ENCODE results near the gene MYBPH.

MYBPH gene

GRCh38 chr1:203178821-203179666 is 3.4 kb upstream of the MYBPH start:
- no peak overlapping the region for H3K27ac Mint-ChIP-seq
- H3K9me3 Mint-ChIP-seq, result no peaks in the 10 kb centered on the region
- no peak for DNase-seq
- no peaks in the 10 kb centered on the region for H3K4me1 Mint-ChIP-seq (ENCODE audit: low read depth)
- H3K4me3 Mint-ChIP-seq, result no peak overlapping the region
- no peaks in the 10 kb centered on the region for H3K36me3 Mint-ChIP-seq (ENCODE audit: low read depth)
- H3K27me3 Mint-ChIP-seq, result peaks cover 4% of the 10 kb centered on the region

GRCh38 chr1:203178083-203178482 is 2.5 kb upstream of the MYBPH start:
- Mint-ChIP-seq H3K4me3 (no peak overlapping the region), H3K27me3 (peaks cover 4% of the 10 kb centered on the region), H3K27ac (no peak overlapping the region), H3K36me3 (ENCODE audit: low read depth) (no peaks in the 10 kb centered on the region), H3K9me3 (no peaks in the 10 kb centered on the region), H3K4me1 (ENCODE audit: low read depth) (no peaks in the 10 kb centered on the region)
- no peak for DNase-seq

- Mint-ChIP-seq H3K4me1 (ENCODE audit: low read depth) (no peaks in the 10 kb centered on the region), H3K4me3 (no peak overlapping the region), H3K27ac (no peak overlapping the region), H3K36me3 (ENCODE audit: low read depth) (no peaks in the 10 kb centered on the region), H3K27me3 (peaks cover 4% of the 10 kb centered on the region), H3K9me3 (no peaks in the 10 kb centered on the region)
- DNase-seq, result no peak
Observed at GRCh38 chr1:203177470-203178039, 1.9 kb upstream of the MYBPH start.

GRCh38 chr1:203177036-203177405 is 1.4 kb upstream of the MYBPH start:
- Mint-ChIP-seq H3K27me3 (peaks cover 4% of the 10 kb centered on the region), H3K4me1 (ENCODE audit: low read depth) (no peaks in the 10 kb centered on the region), H3K9me3 (no peaks in the 10 kb centered on the region), H3K27ac (no peak overlapping the region), H3K4me3 (no peak overlapping the region), H3K36me3 (ENCODE audit: low read depth) (no peaks in the 10 kb centered on the region)
- DNase-seq, result no peak

- Mint-ChIP-seq H3K4me1 (ENCODE audit: low read depth) (no peaks in the 10 kb centered on the region), H3K27me3 (peaks cover 4% of the 10 kb centered on the region), H3K4me3 (no peak overlapping the region)
Observed at GRCh38 chr1:203176273-203177035, 828 bp upstream of the MYBPH start.

GRCh38 chr1:203175827-203176241 is 208 bp upstream of the MYBPH start:
- H3K4me3 Mint-ChIP-seq, result no peak overlapping the region
- H3K9me3 Mint-ChIP-seq, result no peaks in the 10 kb centered on the region
- peaks cover 4% of the 10 kb centered on the region for H3K27me3 Mint-ChIP-seq
- H3K36me3 Mint-ChIP-seq (ENCODE audit: low read depth), result no peaks in the 10 kb centered on the region
- DNase-seq, result no peak
- no peak overlapping the region for H3K27ac Mint-ChIP-seq
- H3K4me1 Mint-ChIP-seq (ENCODE audit: low read depth), result no peaks in the 10 kb centered on the region

More at GRCh38 chr1:203176273-203177035, 828 bp upstream of the MYBPH start:
- H3K27ac Mint-ChIP-seq, result no peak overlapping the region
- no peak for DNase-seq
- H3K36me3 Mint-ChIP-seq (ENCODE audit: low read depth), result no peaks in the 10 kb centered on the region
- H3K9me3 Mint-ChIP-seq, result no peaks in the 10 kb centered on the region

GRCh38 chr1:203174324-203174985 is 1.2 kb downstream of the MYBPH start:
- no peak overlapping the region for H3K27ac Mint-ChIP-seq
- H3K4me3 Mint-ChIP-seq, result no peak overlapping the region
- H3K36me3 Mint-ChIP-seq (ENCODE audit: low read depth), result no peaks in the 10 kb centered on the region
- H3K27me3 Mint-ChIP-seq, result peaks cover 4% of the 10 kb centered on the region
- H3K4me1 Mint-ChIP-seq (ENCODE audit: low read depth), result no peaks in the 10 kb centered on the region
- no peaks in the 10 kb centered on the region for H3K9me3 Mint-ChIP-seq
- no peak for DNase-seq

- Mint-ChIP-seq H3K36me3 (ENCODE audit: low read depth) (no peaks in the 10 kb centered on the region), H3K9me3 (no peaks in the 10 kb centered on the region), H3K27me3 (peaks cover 4% of the 10 kb centered on the region), H3K4me3 (no peak overlapping the region), H3K4me1 (ENCODE audit: low read depth) (no peaks in the 10 kb centered on the region), H3K27ac (no peak overlapping the region)
- DNase-seq, result no peak
Observed at GRCh38 chr1:203173566-203173965, 2.1 kb downstream of the MYBPH start.

GRCh38 chr1:203173011-203173555 is 2.5 kb downstream of the MYBPH start:
- H3K36me3 Mint-ChIP-seq (ENCODE audit: low read depth), result no peaks in the 10 kb centered on the region

GRCh38 chr1:203172184-203173010 is 3.2 kb downstream of the MYBPH start:
- DNase-seq, result peak; percentile 60
- no peaks in the 10 kb centered on the region for H3K9me3 Mint-ChIP-seq
- H3K4me3 Mint-ChIP-seq, result no peak overlapping the region
- no peak overlapping the region for H3K27ac Mint-ChIP-seq
- H3K27me3 Mint-ChIP-seq, result no peaks in the 10 kb centered on the region
- H3K4me1 Mint-ChIP-seq (ENCODE audit: low read depth), result no peaks in the 10 kb centered on the region
- no peaks in the 10 kb centered on the region for H3K36me3 Mint-ChIP-seq (ENCODE audit: low read depth)

More at GRCh38 chr1:203173011-203173555, 2.5 kb downstream of the MYBPH start:
- peaks cover 4% of the 10 kb centered on the region for H3K27me3 Mint-ChIP-seq
- no peak for DNase-seq
- no peaks in the 10 kb centered on the region for H3K4me1 Mint-ChIP-seq (ENCODE audit: low read depth)
- no peak overlapping the region for H3K27ac Mint-ChIP-seq
- no peaks in the 10 kb centered on the region for H3K9me3 Mint-ChIP-seq
- no peak overlapping the region for H3K4me3 Mint-ChIP-seq

GRCh38 chr1:203171341-203172183 is 4.1 kb downstream of the MYBPH start:
- H3K4me3 Mint-ChIP-seq, result no peak overlapping the region
- no peak overlapping the region for H3K27ac Mint-ChIP-seq
- no peaks in the 10 kb centered on the region for H3K9me3 Mint-ChIP-seq
- H3K36me3 Mint-ChIP-seq (ENCODE audit: low read depth), result no peaks in the 10 kb centered on the region
- no peaks in the 10 kb centered on the region for H3K27me3 Mint-ChIP-seq
- no peaks in the 10 kb centered on the region for H3K4me1 Mint-ChIP-seq (ENCODE audit: low read depth)
- DNase-seq, result no peak

- no peak for DNase-seq
- no peaks in the 10 kb centered on the region for H3K36me3 Mint-ChIP-seq (ENCODE audit: low read depth)
- H3K4me3 Mint-ChIP-seq, result no peak overlapping the region
- H3K4me1 Mint-ChIP-seq (ENCODE audit: low read depth), result no peaks in the 10 kb centered on the region
- H3K9me3 Mint-ChIP-seq, result no peaks in the 10 kb centered on the region
- no peak overlapping the region for H3K27ac Mint-ChIP-seq
- peaks cover under 1% of the 10 kb centered on the region for H3K27me3 Mint-ChIP-seq
Observed at GRCh38 chr1:203170625-203171330, 4.8 kb downstream of the MYBPH start.

Data from activated T-cell treated with anti-CD3 and anti-CD28 coated beads, Interleukin-2, amount 50 U/mL, for 24 hours (primary cell).